MCF 10A (cell line): Measurements from ENCODE around the gene VSIG10L2. TPM values are rescaled to one million over a fixed set of nuclear protein-coding genes. Genes with fewer than 3 reads are reported as not detected.

Experiments
- BruUV-seq: library from RNA; stranded (reverse); fragments of 400-500 nt; replicated peaks from 2 replicates; lab custom pipeline; 2021; lab: Mats Ljungman, UMichigan
- CTCF ChIA-PET: fragments of 300-600 bp; sonication (Branson Sonifier 250); formaldehyde crosslinking; extraction: SDS; loops from one replicate; lab custom pipeline; 2021; ENCODE audit warnings: antibody characterized with exemption, inconsistent platforms; lab: Yijun Ruan, JAX
- POLR2A ChIA-PET: fragments of 300-600, 350-650 bp; sonication (Branson Sonifier 250); formaldehyde crosslinking; extraction: SDS; loops from one replicate; lab custom pipeline; 2020; ENCODE audit warnings: antibody characterized with exemption, inconsistent platforms; lab: Yijun Ruan, JAX
- DNase-seq: peaks from one replicate; pipeline ENCODE4 v3.0.0-alpha.2; 2018; ENCODE audit not compliant: unreplicated experiment
- H3K27ac Mint-ChIP-seq: one replicate; pipeline ENCODE4 v1.8.0; 2022; ENCODE audit warnings: mild to moderate bottlenecking, low read depth, mixed read lengths; ENCODE audit not compliant: unreplicated experiment
- H3K27me3 Mint-ChIP-seq: one replicate; pipeline ENCODE4 v1.8.0; 2022; ENCODE audit warnings: mixed read lengths; ENCODE audit not compliant: insufficient read depth, unreplicated experiment
- H3K36me3 Mint-ChIP-seq: one replicate; pipeline ENCODE4 v1.8.0; 2022; ENCODE audit warnings: mild to moderate bottlenecking, moderate library complexity, mixed read lengths; ENCODE audit not compliant: insufficient read depth, unreplicated experiment
- H3K4me1 Mint-ChIP-seq: one replicate; pipeline ENCODE4 v1.8.0; 2022; ENCODE audit warnings: mixed read lengths; ENCODE audit not compliant: insufficient read depth, unreplicated experiment
- H3K4me3 Mint-ChIP-seq: one replicate; pipeline ENCODE4 v1.8.0; 2022; ENCODE audit warnings: mild to moderate bottlenecking, moderate library complexity, mixed read lengths; ENCODE audit not compliant: unreplicated experiment
- H3K9me3 Mint-ChIP-seq: one replicate; pipeline ENCODE4 v1.8.0; 2022; ENCODE audit warnings: mixed read lengths; ENCODE audit not compliant: unreplicated experiment
- intact Hi-C: fragments of 100-400 bp; cut with micrococcal nuclease; formaldehyde crosslinking; loops from 2 replicates; pipeline ENCODE4 v1.14.1; 2022
- total RNA-seq: library from RNA; stranded (reverse); gene quantifications from 2 replicates; pipeline ENCODE4 v1.2.3, GENCODE V29; 2022
- TF ChIP-seq, protein P1 (sequence below): fragments of 200-600 bp; IDR thresholded peaks from one replicate; pipeline ENCODE4 v1.8.0; 2022; ENCODE audit warnings: antibody characterized with exemption, mild to moderate bottlenecking; ENCODE audit not compliant: unreplicated experiment

The VSIG10L2 gene
- total RNA-seq, 1 experiment from 2014 or later, result not detected

- ChIA-PET CTCF (interaction anchor here (0.6 to 8.0 kb wide), 11 partner anchors 11 to 1151 kb away, joined by 3 to 114 read pairs (median 6); partner anchors contain the start of gene CDON), POLR2A (interaction anchor here (0.6 kb wide), 2 partner anchors 66 to 365 kb away, joined by 4 read pairs; no protein-coding TSS in a partner anchor)
- intact Hi-C loops, result loop anchor here (5.0 kb wide), 2 partner anchors 346 to 561 kb away; partner anchors contain the start of genes FOXRED1 and SRPRA
- H3K4me1 Mint-ChIP-seq, result peaks cover 8% of the 10 kb centered on the region
- no TSS peak for BruUV-seq
- no peak overlapping the region for H3K4me3 Mint-ChIP-seq
- H3K27me3 Mint-ChIP-seq, result peaks cover 62% of the 10 kb centered on the region
- DNase-seq, result no peak
- no peaks in the 10 kb centered on the region for H3K9me3 Mint-ChIP-seq
- no peak overlapping the region for H3K27ac Mint-ChIP-seq
- no peaks in the 10 kb centered on the region for H3K36me3 Mint-ChIP-seq
- TF ChIP-seq, protein P1, sequence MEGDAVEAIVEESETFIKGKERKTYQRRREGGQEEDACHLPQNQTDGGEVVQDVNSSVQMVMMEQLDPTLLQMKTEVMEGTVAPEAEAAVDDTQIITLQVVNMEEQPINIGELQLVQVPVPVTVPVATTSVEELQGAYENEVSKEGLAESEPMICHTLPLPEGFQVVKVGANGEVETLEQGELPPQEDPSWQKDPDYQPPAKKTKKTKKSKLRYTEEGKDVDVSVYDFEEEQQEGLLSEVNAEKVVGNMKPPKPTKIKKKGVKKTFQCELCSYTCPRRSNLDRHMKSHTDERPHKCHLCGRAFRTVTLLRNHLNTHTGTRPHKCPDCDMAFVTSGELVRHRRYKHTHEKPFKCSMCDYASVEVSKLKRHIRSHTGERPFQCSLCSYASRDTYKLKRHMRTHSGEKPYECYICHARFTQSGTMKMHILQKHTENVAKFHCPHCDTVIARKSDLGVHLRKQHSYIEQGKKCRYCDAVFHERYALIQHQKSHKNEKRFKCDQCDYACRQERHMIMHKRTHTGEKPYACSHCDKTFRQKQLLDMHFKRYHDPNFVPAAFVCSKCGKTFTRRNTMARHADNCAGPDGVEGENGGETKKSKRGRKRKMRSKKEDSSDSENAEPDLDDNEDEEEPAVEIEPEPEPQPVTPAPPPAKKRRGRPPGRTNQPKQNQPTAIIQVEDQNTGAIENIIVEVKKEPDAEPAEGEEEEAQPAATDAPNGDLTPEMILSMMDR, result no peak
These were observed 24.8 kb upstream of the VSIG10L2 start for GRCh38 chr11:125921042-125921441.

DNA sequence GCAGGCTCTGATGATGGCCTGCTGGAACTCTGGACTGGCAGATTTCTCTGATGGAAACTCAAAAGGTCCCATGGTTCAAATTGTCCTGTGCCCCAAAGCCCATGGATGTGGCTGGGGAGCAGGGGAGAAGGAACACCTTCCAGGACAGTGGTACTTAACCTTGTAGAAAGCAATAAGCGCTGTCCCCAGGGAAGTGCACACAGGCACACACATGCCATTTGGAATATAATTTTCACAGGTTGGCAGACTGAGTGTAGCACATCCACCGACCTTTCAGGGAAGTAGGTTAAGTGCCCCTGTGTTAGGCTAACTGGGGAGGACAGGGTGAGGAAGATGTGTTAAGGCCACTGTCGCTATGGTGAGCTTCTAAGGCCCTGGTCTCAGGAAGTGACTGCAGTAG lies 23.7 kb upstream of the VSIG10L2 start:
- intact Hi-C loops, result loop anchor here (5.0 kb wide), 2 partner anchors 345 to 560 kb away; partner anchors contain the start of genes FOXRED1 and SRPRA

GRCh38 chr11:125923012-125923579 lies 22.7 kb upstream of the VSIG10L2 start:
- BruUV-seq, result no TSS peak
- Mint-ChIP-seq H3K36me3 (no peaks in the 10 kb centered on the region), H3K9me3 (no peaks in the 10 kb centered on the region), H3K27me3 (peaks cover 53% of the 10 kb centered on the region), H3K4me1 (peaks cover 8% of the 10 kb centered on the region), H3K27ac (no peak overlapping the region), H3K4me3 (no peak overlapping the region)
- intact Hi-C loops, result loop anchor here (1.0 to 5.0 kb wide), 4 partner anchors 138 to 559 kb away; partner anchors contain the start of genes FOXRED1 and SRPRA
- DNase-seq, result peak; percentile 77
- TF ChIP-seq, protein P1, result peak; percentile 83
- ChIA-PET POLR2A (interaction anchor here (0.6 to 2.1 kb wide), 3 partner anchors 138 to 296 kb away, joined by 3 to 12 read pairs (median 4); no protein-coding TSS in a partner anchor), CTCF (interaction anchor here (0.5 to 8.0 kb wide), 40 partner anchors 9 to 823 kb away, joined by 3 to 114 read pairs (median 5); partner anchors contain the start of genes CDON and PUS3)

More for the DNA sequence above, 23.7 kb upstream of the VSIG10L2 start:
- TF ChIP-seq, protein P1, result no peak
- Mint-ChIP-seq H3K4me3 (no peak overlapping the region), H3K9me3 (no peaks in the 10 kb centered on the region), H3K27me3 (peaks cover 62% of the 10 kb centered on the region), H3K27ac (no peak overlapping the region), H3K36me3 (no peaks in the 10 kb centered on the region), H3K4me1 (peaks cover 8% of the 10 kb centered on the region)
- no peak for DNase-seq
- POLR2A ChIA-PET, result no interaction called here
- CTCF ChIA-PET, result interaction anchor here (0.6 to 8.0 kb wide), 17 partner anchors 9 to 1262 kb away, joined by 3 to 114 read pairs (median 6); partner anchors contain the start of gene CDON
- no TSS peak for BruUV-seq

DNA sequence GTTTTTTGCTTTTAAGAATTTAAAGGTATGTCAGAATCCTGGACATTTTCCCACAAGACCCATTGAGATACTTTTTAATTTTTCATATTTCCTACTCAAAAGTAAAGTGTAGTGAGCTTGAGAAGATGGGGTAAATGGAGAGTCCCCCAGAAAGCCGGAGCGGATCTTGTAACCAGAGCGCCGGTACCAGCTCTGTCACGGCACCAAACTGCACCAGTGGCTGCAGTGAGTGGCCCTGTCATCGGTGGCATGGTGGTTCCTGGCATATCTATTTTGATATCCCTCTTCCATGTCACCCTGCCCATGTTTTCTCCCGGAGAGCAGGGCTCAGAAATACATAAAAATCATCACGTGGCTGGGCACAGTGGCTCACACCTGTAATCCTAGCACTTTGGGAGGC lies 22.2 kb upstream of the VSIG10L2 start:
- no TSS peak for BruUV-seq

More for the DNA sequence above, 22.2 kb upstream of the VSIG10L2 start:
- Mint-ChIP-seq H3K27ac (no peak overlapping the region), H3K4me3 (no peak overlapping the region), H3K27me3 (peaks cover 48% of the 10 kb centered on the region), H3K36me3 (no peaks in the 10 kb centered on the region), H3K4me1 (peaks cover 8% of the 10 kb centered on the region), H3K9me3 (no peaks in the 10 kb centered on the region)
- no peak for DNase-seq
- ChIA-PET CTCF (interaction anchor here (0.5 to 8.0 kb wide), 28 partner anchors 8 to 562 kb away, joined by 3 to 114 read pairs (median 5); partner anchors contain the start of genes CDON and PUS3), POLR2A (interaction anchor here (0.6 to 2.1 kb wide), 3 partner anchors 138 to 340 kb away, joined by 3 to 12 read pairs (median 3); no protein-coding TSS in a partner anchor)
- TF ChIP-seq, protein P1, result no peak
- intact Hi-C loops, result loop anchor here (1.0 to 5.0 kb wide), 4 partner anchors 138 to 559 kb away; partner anchors contain the start of genes FOXRED1 and SRPRA
